Large intestine (tissue), 3 donors: ENCODE measurements around the gene HECW1. TPM values are rescaled to one million over a fixed set of nuclear protein-coding genes. Genes with fewer than 3 reads are reported as not detected.
"Not testable (repeated sequence)": the region's sequence is repeated elsewhere in the genome, so short reads cannot be mapped to it uniquely, and the experiment has no call there.

ENCODE experiments used
- DNase-seq, 2 donors: peaks; one replicate each; pipeline versions ENCODE4 v3.0.0 to v3.0.0-alpha.2; 2013
- H3K27ac ChIP-seq: one replicate; pipeline ENCODE4 v1.5.1; 2013; ENCODE audit warnings: low read length
- H3K27me3 ChIP-seq: 2 replicates; pipeline ENCODE4 v1.6.1; 2013; ENCODE audit warnings: low read length; ENCODE audit not compliant: control insufficient read depth, insufficient read depth
- H3K36me3 ChIP-seq: 2 replicates; pipeline ENCODE4 v1.6.1; 2013; ENCODE audit warnings: low read length; ENCODE audit not compliant: control insufficient read depth, insufficient read depth
- H3K4me1 ChIP-seq: one replicate; pipeline ENCODE4 v1.6.1; 2013; ENCODE audit warnings: low read length; ENCODE audit not compliant: control insufficient read depth, insufficient read depth
- H3K4me3 ChIP-seq: one replicate; pipeline ENCODE4 v1.5.1; 2013; ENCODE audit warnings: low read length
- H3K9me3 ChIP-seq: one replicate; pipeline ENCODE4 v1.6.1; 2013; ENCODE audit warnings: mild to moderate bottlenecking, low read depth, low read length, moderate library complexity; ENCODE audit not compliant: control insufficient read depth
- whole genome bisulfite sequencing: methylation state at CpG from one replicate; pipeline ENCODE4 v1.1.5; 2013; ENCODE audit warnings: low lambda C conversion rate; ENCODE audit not compliant: insufficient coverage; 5-methylcytosine and 5-hydroxymethylcytosine counted together
- polyA plus RNA-seq: library from polyadenylated mRNA; unstranded; fragments of 120-200 nt; gene quantifications from one replicate; pipeline ENCODE4 v1.2.1, GENCODE V29; 2013

Gene HECW1
- polyA plus RNA-seq, 1 donor = 0.36 TPM

- no peak for DNase-seq
- H3K27ac ChIP-seq = no peak overlapping the region
- no peaks in the 10 kb centered on the region for H3K27me3 ChIP-seq
- no peaks in the 10 kb centered on the region for H3K36me3 ChIP-seq
- no peak overlapping the region for H3K4me3 ChIP-seq
- WGBS = 60% methylated on average over 1 of the region's 2 CpGs
- H3K4me1 ChIP-seq = no peaks in the 10 kb centered on the region
- no peaks in the 10 kb centered on the region for H3K9me3 ChIP-seq
Observed at GRCh38 chr7:43201912-43202311, 89.5 kb downstream of the HECW1 start.

- H3K4me1 ChIP-seq = peaks cover 4% of the 10 kb centered on the region
- H3K27ac ChIP-seq = no peak overlapping the region
- WGBS = no CpG with 5 or more reads among the region's 1 CpG
- H3K4me3 ChIP-seq = no peak overlapping the region
- H3K36me3 ChIP-seq = no peaks in the 10 kb centered on the region
- DNase-seq = no peak
- H3K9me3 ChIP-seq = no peaks in the 10 kb centered on the region
- no peaks in the 10 kb centered on the region for H3K27me3 ChIP-seq
Observed at GRCh38 chr7:43204081-43204480, 91.6 kb downstream of the HECW1 start.

GRCh38 chr7:43205171-43205795 lies 92.8 kb downstream of the HECW1 start:
- H3K4me3 ChIP-seq = no peak overlapping the region
- H3K27me3 ChIP-seq = no peaks in the 10 kb centered on the region
- H3K4me1 ChIP-seq = peaks cover 4% of the 10 kb centered on the region
- H3K27ac ChIP-seq = no peak overlapping the region
- no peaks in the 10 kb centered on the region for H3K9me3 ChIP-seq
- no CpG with 5 or more reads among the region's 8 CpGs for whole genome bisulfite sequencing
- no peak for DNase-seq
- H3K36me3 ChIP-seq = no peaks in the 10 kb centered on the region

- no peak overlapping the region for H3K27ac ChIP-seq
- peak; percentile 12 to 54 for DNase-seq
- no peaks in the 10 kb centered on the region for H3K36me3 ChIP-seq
- no peaks in the 10 kb centered on the region for H3K9me3 ChIP-seq
- peaks cover 4% of the 10 kb centered on the region for H3K4me1 ChIP-seq
- 33% methylated on average over 1 of the region's 2 CpGs for WGBS
- no peak overlapping the region for H3K4me3 ChIP-seq
- H3K27me3 ChIP-seq = no peaks in the 10 kb centered on the region
Observed at GRCh38 chr7:43208242-43208641, 95.8 kb downstream of the HECW1 start.

- not testable (repeated sequence) for H3K36me3 ChIP-seq, H3K9me3 ChIP-seq, H3K4me3 ChIP-seq, H3K4me1 ChIP-seq, H3K27me3 ChIP-seq, H3K27ac ChIP-seq, DNase-seq
- 80% methylated on average over 2 of the region's 11 CpGs for WGBS
Observed at GRCh38 chr7:43210539-43210938, 98.1 kb downstream of the HECW1 start.

GRCh38 chr7:43211286-43211685 lies 98.8 kb downstream of the HECW1 start:
- Histone ChIP-seq H3K4me3 (no peak overlapping the region), H3K4me1 (peaks cover 4% of the 10 kb centered on the region), H3K27me3 (no peaks in the 10 kb centered on the region), H3K9me3 (no peaks in the 10 kb centered on the region), H3K27ac (no peak overlapping the region), H3K36me3 (no peaks in the 10 kb centered on the region)
- no CpG with 5 or more reads among the region's 5 CpGs for WGBS
- DNase-seq = no peak

- Histone ChIP-seq H3K27ac (no peak overlapping the region), H3K4me3 (no peak overlapping the region), H3K27me3 (no peaks in the 10 kb centered on the region), H3K4me1 (peaks cover 4% of the 10 kb centered on the region), H3K9me3 (no peaks in the 10 kb centered on the region), H3K36me3 (no peaks in the 10 kb centered on the region)
- no peak for DNase-seq
Observed at GRCh38 chr7:43211693-43212092, 99.2 kb downstream of the HECW1 start.

GRCh38 chr7:43212921-43213320 lies 100.5 kb downstream of the HECW1 start:
- Histone ChIP-seq H3K27me3 (no peaks in the 10 kb centered on the region), H3K4me3 (no peak overlapping the region), H3K9me3 (no peaks in the 10 kb centered on the region), H3K27ac (no peak overlapping the region), H3K4me1 (peaks cover 4% of the 10 kb centered on the region), H3K36me3 (no peaks in the 10 kb centered on the region)
- DNase-seq = no peak
- WGBS = 65% methylated on average over 3 of the region's 3 CpGs

- Histone ChIP-seq H3K4me3 (no peak overlapping the region), H3K27ac (no peak overlapping the region), H3K9me3 (no peaks in the 10 kb centered on the region), H3K27me3 (no peaks in the 10 kb centered on the region), H3K4me1 (no peaks in the 10 kb centered on the region), H3K36me3 (no peaks in the 10 kb centered on the region)
- WGBS = no CpG with 5 or more reads among the region's 6 CpGs
- DNase-seq = no peak
Observed at GRCh38 chr7:43215061-43215460, 102.6 kb downstream of the HECW1 start.

GRCh38 chr7:43217055-43217454 lies 104.6 kb downstream of the HECW1 start:
- Histone ChIP-seq H3K4me3 (no peak overlapping the region), H3K9me3 (no peaks in the 10 kb centered on the region), H3K36me3 (no peaks in the 10 kb centered on the region), H3K27me3 (no peaks in the 10 kb centered on the region), H3K4me1 (no peaks in the 10 kb centered on the region), H3K27ac (no peak overlapping the region)
- DNase-seq = no peak
- WGBS = no CpG with 5 or more reads among the region's 2 CpGs

GRCh38 chr7:43218901-43219300 lies 106.5 kb downstream of the HECW1 start:
- H3K27ac ChIP-seq, H3K4me1 ChIP-seq, DNase-seq, H3K9me3 ChIP-seq, H3K27me3 ChIP-seq, H3K4me3 ChIP-seq, H3K36me3 ChIP-seq: not testable (repeated sequence)
- no CpG with 5 or more reads among the region's 4 CpGs for WGBS
